ENCODE measurements around the gene EFS. TPM values are rescaled to one million over a fixed set of nuclear protein-coding genes. Genes with fewer than 3 reads are reported as not detected.
"Not testable (repeated sequence)": the region's sequence is repeated elsewhere in the genome, so short reads cannot be mapped to it uniquely, and the experiment has no call there.

The EFS gene
- total RNA-seq, 2 experiments from 2014 or later, result not detected

- H3K4me1 Mint-ChIP-seq, result no peaks in the 10 kb centered on the region
- DNase-seq (no peak), ATAC-seq (no peak)
- no peaks in the 10 kb centered on the region for H3K9me3 Mint-ChIP-seq (ENCODE audit: low read depth)
- H3K4me3 Mint-ChIP-seq, result no peak overlapping the region
- no peak overlapping the region for H3K27ac Mint-ChIP-seq
- peaks cover 3% of the 10 kb centered on the region for H3K36me3 Mint-ChIP-seq
- peaks cover 48% of the 10 kb centered on the region for H3K27me3 Mint-ChIP-seq
- CTCF ChIA-PET, result interaction anchor here (1.3 kb wide), 1 partner anchor 21 kb away, joined by 3 read pairs; no protein-coding TSS in a partner anchor
Observed at GRCh38 chr14:23339506-23340268, 25.3 kb downstream of the EFS start.

- DNase-seq, result no peak
- Mint-ChIP-seq H3K36me3 (peaks cover 3% of the 10 kb centered on the region), H3K4me3 (no peak overlapping the region), H3K27me3 (peaks cover 33% of the 10 kb centered on the region), H3K9me3 (ENCODE audit: low read depth) (no peaks in the 10 kb centered on the region), H3K4me1 (no peaks in the 10 kb centered on the region), H3K27ac (no peak overlapping the region)
- CTCF ChIA-PET, result interaction anchor here (1.4 kb wide), 1 partner anchor 267 kb away, joined by 3 read pairs; no protein-coding TSS in a partner anchor
- no peak for ATAC-seq
Observed at GRCh38 chr14:23335623-23336022, 29.3 kb downstream of the EFS start.

DNA sequence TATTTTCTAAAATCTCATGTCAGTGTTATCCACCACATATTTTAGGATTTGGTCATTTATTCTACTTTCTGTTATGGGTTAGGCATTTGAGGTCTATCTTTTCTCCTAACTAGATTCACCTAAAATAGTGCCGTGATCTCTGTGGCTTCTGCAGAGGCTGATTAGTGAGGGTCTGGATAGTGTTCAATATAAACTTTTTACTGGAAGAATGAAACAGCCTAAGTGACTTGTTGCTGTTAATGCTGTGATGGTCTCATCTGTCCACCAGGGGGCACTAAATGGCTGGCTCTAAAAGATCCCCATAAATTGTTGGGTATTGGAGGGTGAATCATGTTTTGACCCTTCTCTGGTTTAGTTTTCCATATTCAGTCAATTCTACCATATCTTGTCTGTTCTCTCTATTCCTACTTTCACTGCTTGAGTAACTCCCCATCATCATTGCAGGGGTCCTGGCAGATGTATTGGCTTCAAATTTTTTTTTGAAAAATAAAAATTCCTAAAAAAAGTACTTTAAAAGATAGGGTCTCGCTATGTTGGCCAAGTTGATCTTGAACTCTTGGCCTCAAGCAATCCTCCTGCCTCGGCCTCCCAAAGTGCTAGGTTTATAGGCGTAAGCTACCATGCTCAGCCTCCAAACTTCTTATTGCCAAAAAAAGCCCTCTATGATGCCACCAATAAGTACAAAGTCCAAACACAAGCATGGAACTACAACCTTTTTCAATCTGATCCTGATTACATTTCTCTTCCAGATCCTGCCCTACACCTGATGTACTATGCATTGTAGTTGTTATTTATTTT, 36.8 kb downstream of the EFS start:
- peak; percentile 76 for DNase-seq
- H3K9me3 Mint-ChIP-seq (ENCODE audit: low read depth), result no peaks in the 10 kb centered on the region
- H3K27ac Mint-ChIP-seq, result no peak overlapping the region
- H3K4me3 Mint-ChIP-seq, result no peak overlapping the region
- CTCF ChIA-PET, result interaction anchor here (0.9 to 10.7 kb wide), 12 partner anchors 10 to 232 kb away, joined by 3 to 119 read pairs (median 4); partner anchors contain the start of genes CMTM5 and PPP1R3E
- H3K4me1 Mint-ChIP-seq, result peaks cover 10% of the 10 kb centered on the region
- peak; percentile 67 for ATAC-seq
- peaks cover 22% of the 10 kb centered on the region for H3K36me3 Mint-ChIP-seq
- H3K27me3 Mint-ChIP-seq, result no peaks in the 10 kb centered on the region

DNA sequence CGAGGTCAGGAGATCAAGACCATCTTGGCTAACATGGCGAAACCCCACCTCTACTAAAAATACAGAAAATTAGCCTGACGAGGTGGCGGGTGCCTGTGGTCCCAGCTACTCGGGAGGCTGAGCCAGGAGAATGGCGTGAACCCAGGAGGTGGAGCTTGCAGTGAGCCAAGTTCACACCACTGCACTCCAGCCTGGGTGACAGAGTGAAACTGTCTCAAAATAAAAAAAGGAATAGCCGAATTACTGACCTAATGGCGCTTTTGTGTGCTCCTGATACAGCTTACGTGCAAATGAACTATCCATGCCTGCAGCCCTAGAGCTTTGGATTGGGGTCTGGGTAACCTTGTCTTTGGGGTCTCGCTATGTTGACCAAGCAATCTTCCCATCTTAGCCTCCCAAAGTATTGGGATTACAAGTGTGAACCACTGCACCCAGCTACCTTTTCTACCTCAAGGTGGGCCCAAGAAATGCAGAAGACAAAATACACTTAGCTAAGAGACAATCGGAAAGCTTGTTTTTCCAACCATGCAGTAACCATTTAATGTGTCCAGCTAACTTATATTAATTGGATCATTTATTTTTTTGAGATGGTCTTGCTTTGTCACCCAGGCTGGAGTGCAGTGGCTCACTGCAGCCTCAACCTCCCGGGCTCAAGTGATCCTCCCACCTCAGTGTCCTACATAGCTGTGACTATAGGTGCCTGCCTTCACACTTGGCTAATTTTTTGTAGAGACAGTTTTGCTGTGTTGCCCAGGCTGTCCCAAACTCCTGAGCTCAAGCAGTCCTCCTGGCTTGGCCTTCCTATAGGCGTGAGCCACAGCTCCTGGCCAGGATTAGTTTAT, 38.3 kb downstream of the EFS start:
- DNase-seq (no peak), ATAC-seq (no peak)
- Mint-ChIP-seq H3K4me3 (no peak overlapping the region), H3K27ac (no peak overlapping the region), H3K9me3 (ENCODE audit: low read depth) (no peaks in the 10 kb centered on the region), H3K4me1 (peaks cover 21% of the 10 kb centered on the region), H3K36me3 (peaks cover 32% of the 10 kb centered on the region), H3K27me3 (no peaks in the 10 kb centered on the region)
- CTCF ChIA-PET, result interaction anchor here (0.6 to 10.7 kb wide), 17 partner anchors 8 to 236 kb away, joined by 3 to 119 read pairs (median 4); partner anchors contain the start of genes CMTM5, HOMEZ and PPP1R3E

GRCh38 chr14:23325746-23326145, 39.2 kb downstream of the EFS start:
- H3K36me3 Mint-ChIP-seq, result peaks cover 32% of the 10 kb centered on the region
- CTCF ChIA-PET, result interaction anchor here (1.3 to 10.7 kb wide), 7 partner anchors 11 to 237 kb away, joined by 3 to 119 read pairs (median 6); partner anchors contain the start of gene PPP1R3E
- H3K4me1 Mint-ChIP-seq, result peaks cover 21% of the 10 kb centered on the region
- not testable (repeated sequence) for H3K27ac Mint-ChIP-seq; H3K9me3 Mint-ChIP-seq (ENCODE audit: low read depth); H3K27me3 Mint-ChIP-seq; DNase-seq; H3K4me3 Mint-ChIP-seq; ATAC-seq

GRCh38 chr14:23324993-23325392, 40.0 kb downstream of the EFS start:
- no peak for ATAC-seq
- CTCF ChIA-PET, result interaction anchor here (1.0 to 10.7 kb wide), 2 partner anchors 23 to 204 kb away, joined by 3 to 119 read pairs; partner anchors contain the start of gene PPP1R3E
- H3K27me3 Mint-ChIP-seq, result no peaks in the 10 kb centered on the region

DNA sequence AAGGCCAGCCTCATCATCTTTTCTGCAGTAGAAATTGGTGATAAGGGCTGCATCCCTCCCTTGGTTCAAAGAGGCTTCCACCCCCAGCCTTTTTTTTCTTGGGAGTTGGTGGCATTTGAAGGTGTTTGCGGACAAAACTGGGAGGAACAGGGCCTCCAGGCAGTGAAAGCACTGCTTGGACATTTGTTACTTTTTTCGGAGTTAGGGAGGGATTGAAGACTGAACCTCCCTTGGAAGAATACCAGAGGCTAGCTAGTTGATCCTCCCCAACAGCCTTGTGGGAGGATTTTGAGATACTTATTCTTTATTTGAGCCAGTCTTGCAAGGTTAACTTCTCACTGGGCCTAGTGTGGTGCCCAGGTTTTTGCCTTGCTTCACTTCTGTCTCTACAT, 40.5 kb downstream of the EFS start:
- H3K4me1 Mint-ChIP-seq, result peaks cover 33% of the 10 kb centered on the region
- no peak overlapping the region for H3K4me3 Mint-ChIP-seq
- CTCF ChIA-PET, result interaction anchor here (1.0 to 10.7 kb wide), 3 partner anchors 23 to 204 kb away, joined by 3 to 119 read pairs (median 3); partner anchors contain the start of gene PPP1R3E
- no peaks in the 10 kb centered on the region for H3K27me3 Mint-ChIP-seq
- H3K27ac Mint-ChIP-seq, result no peak overlapping the region
- no peak for ATAC-seq
- peak; percentile 23 for DNase-seq
- H3K9me3 Mint-ChIP-seq (ENCODE audit: low read depth), result no peaks in the 10 kb centered on the region
- peaks cover 35% of the 10 kb centered on the region for H3K36me3 Mint-ChIP-seq

More at GRCh38 chr14:23324993-23325392, 40.0 kb downstream of the EFS start:
- Mint-ChIP-seq H3K36me3 (peaks cover 33% of the 10 kb centered on the region), H3K4me1 (peaks cover 28% of the 10 kb centered on the region), H3K4me3 (no peak overlapping the region), H3K9me3 (ENCODE audit: low read depth) (no peaks in the 10 kb centered on the region), H3K27ac (no peak overlapping the region)
- peak; percentile 23 for DNase-seq

DNA sequence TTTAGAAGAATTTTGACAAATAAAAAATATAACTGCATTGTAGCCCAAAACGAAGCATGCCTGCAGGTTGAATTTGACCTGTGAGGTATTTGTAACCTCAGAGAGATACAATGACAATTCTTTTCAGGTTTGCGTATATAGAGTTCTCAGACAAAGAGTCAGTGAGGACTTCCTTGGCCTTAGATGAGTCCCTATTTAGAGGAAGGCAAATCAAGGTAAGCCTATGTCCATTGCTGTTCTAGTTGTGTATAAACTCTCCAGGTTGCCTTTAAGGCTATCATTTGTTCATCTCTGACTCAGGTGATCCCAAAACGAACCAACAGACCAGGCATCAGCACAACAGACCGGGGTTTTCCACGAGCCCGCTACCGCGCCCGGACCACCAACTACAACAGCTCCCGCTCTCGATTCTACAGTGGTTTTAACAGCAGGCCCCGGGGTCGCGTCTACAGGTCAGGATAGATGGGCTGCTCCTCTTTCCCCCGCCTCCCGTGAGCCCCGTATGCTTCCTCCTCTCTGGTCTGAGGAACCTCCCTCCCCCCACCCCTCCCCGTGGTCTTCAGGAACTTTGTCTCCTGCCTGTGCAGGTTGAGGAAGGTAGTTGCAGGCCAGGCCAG, 41.0 kb downstream of the EFS start:
- no peak for ATAC-seq
- H3K4me3 Mint-ChIP-seq, result no peak overlapping the region
- no peak for DNase-seq
- H3K4me1 Mint-ChIP-seq, result peaks cover 33% of the 10 kb centered on the region
- peaks cover 35% of the 10 kb centered on the region for H3K36me3 Mint-ChIP-seq
- no peaks in the 10 kb centered on the region for H3K27me3 Mint-ChIP-seq
- no peaks in the 10 kb centered on the region for H3K9me3 Mint-ChIP-seq (ENCODE audit: low read depth)
- CTCF ChIA-PET, result interaction anchor here (1.0 to 10.7 kb wide), 3 partner anchors 22 to 203 kb away, joined by 3 to 119 read pairs (median 3); partner anchors contain the start of gene PPP1R3E
- H3K27ac Mint-ChIP-seq, result no peak overlapping the region

DNA sequence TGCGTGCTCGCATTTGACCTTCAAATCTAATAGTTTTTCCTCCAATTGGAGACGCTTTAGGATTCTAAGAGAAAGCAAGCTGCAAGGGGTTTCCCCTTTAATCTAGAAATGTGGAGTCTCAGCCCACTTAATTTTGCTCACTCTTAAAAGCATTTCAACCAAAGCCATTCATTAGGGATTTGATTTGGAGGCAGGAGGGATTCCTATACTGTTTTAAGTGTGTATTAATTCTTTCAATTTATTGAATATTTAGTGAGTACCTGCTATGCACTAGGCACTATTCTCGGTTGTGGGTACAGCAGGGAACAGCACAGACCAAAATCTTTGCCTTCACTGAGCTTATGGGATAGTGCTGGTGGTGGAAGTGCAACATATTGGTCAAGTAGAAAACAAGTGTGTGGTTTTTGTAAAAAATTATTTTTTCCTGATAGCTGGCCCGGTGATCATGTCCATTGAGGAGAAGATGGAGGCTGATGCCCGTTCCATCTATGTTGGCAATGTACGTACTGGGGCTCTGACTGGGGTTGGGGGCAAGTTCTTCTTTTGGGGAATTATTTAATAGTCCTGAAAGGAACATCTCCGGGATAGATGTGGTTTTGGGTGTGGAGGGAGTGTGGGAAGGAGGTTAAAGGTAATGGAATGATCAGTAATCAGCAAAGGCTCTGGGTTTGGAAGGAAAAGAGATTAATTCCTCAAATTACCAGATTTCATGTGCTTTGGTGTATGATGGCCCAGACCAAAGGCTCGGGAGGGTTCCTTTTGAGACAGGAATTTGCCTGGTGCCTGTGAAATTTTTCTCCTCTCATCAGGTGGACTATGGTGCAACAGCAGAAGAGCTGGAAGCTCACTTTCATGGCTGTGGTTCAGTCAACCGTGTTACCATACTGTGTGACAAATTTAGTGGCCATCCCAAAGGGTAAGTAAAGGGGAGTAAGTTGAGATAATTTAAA, 42.1 kb downstream of the EFS start:
- peaks cover 32% of the 10 kb centered on the region for H3K4me1 Mint-ChIP-seq
- H3K27me3 Mint-ChIP-seq, result no peaks in the 10 kb centered on the region
- H3K27ac Mint-ChIP-seq, result peak overlapping the region; percentile 91
- no peaks in the 10 kb centered on the region for H3K9me3 Mint-ChIP-seq (ENCODE audit: low read depth)
- ATAC-seq, result no peak
- no peak for DNase-seq
- CTCF ChIA-PET, result interaction anchor here (0.9 to 10.7 kb wide), 8 partner anchors 21 to 247 kb away, joined by 3 to 119 read pairs (median 4); partner anchors contain the start of genes ACIN1, C14orf119, HOMEZ and PPP1R3E
- H3K36me3 Mint-ChIP-seq, result peaks cover 35% of the 10 kb centered on the region
- peak overlapping the region; percentile 91 for H3K4me3 Mint-ChIP-seq

DNA sequence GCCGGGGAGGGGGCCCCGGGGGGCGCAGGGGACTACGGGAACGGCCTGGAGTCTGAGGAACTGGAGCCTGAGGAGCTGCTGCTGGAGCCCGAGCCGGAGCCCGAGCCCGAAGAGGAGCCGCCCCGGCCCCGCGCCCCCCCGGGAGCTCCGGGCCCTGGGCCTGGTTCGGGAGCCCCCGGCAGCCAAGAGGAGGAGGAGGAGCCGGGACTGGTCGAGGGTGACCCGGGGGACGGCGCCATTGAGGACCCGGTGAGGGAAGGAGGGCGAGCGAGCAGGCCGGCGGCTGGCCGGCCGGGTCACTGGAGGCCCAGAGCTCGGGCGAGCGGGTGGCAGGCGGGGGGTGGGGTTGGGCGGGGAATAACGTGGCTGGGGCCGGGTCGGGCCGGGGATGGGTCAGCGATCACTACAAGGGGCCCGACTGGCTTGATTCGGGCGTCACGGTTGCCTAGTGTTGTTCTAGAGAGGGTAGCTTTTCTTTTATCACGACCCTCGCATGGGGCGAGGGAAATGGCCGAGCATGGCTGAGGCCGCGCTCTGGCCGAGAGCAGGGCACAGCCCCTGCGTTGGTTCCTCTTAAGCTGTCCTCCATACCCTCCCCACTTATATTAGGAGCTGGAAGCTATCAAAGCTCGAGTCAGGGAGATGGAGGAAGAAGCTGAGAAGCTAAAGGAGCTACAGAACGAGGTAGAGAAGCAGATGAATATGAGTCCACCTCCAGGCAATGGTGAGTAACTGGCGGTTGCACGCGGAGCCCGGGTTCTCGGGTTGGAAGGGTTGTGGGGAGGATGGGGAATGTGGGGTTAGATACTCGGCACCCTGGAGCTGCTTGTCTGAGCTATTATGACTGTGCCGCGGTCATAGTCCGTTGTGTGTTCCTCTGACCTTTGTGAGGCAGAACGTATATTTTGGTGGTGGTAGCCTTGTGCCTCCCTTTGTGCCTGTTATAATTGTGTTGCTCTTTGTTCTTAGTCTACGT, 43.1 kb downstream of the EFS start:
- Mint-ChIP-seq H3K9me3 (ENCODE audit: low read depth) (no peaks in the 10 kb centered on the region), H3K36me3 (peaks cover 35% of the 10 kb centered on the region), H3K27ac (peak overlapping the region; percentile 91), H3K4me3 (peak overlapping the region; percentile 91), H3K27me3 (no peaks in the 10 kb centered on the region), H3K4me1 (peaks cover 32% of the 10 kb centered on the region)
- ATAC-seq, result peak; percentile 0
- CTCF ChIA-PET, result interaction anchor here (0.9 to 10.7 kb wide), 16 partner anchors 13 to 253 kb away, joined by 3 to 119 read pairs (median 5); partner anchors contain the start of genes ACIN1, C14orf119, HOMEZ and PPP1R3E
- DNase-seq, result peak; percentile 85
